HG02763 (cell line): ENCODE measurements around the gene STX8.
"Not testable (repeated sequence)": the region's sequence is repeated elsewhere in the genome, so short reads cannot be mapped to it uniquely, and the experiment has no call there.

Source experiments
- ATAC-seq: cut with Tn5 transposase; IDR thresholded peaks from one replicate; pipeline ENCODE4 v1.9.1; 2021; ENCODE audit warnings: mild to moderate bottlenecking, moderate library complexity; ENCODE audit not compliant: unreplicated experiment

Gene STX8

DNA sequence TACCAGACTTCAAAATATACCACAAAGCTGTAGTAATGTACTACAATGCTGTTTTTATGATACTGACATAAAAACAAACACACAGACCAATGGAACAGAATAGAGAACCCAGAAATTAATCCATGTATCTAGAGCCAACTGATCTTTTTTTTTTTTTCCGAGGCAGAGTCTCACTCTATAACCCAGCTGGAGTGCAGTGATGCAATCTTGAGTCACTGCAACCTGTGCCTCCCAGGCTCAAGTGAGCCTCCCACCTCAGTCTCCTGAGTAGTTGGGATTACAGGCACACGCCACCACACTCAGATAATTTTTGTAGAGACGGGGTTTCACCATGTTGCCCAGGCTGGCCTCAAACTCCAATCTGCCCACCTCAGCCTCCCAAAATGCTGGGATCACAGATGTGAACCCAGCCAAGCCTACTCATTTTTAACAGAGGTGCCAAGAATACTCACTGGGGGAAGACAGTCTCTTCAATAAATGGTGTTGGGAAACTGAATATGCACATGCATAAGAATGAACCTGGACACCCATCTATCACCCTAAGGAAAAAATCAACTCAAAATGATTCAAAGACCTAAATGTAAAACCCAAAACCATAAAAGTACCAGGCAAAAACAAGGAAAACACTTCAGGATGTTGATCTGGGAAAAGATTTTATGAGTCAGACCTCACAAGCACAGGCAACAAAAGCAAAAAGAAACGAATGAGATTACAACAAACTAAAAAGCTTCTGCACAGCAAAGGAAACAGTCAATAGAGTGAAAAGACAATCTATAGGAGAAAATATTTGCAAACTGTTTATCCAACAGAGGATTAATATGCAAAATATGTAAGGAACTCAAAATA, 63.1 kb downstream of the STX8 start:
- no peak for ATAC-seq

DNA sequence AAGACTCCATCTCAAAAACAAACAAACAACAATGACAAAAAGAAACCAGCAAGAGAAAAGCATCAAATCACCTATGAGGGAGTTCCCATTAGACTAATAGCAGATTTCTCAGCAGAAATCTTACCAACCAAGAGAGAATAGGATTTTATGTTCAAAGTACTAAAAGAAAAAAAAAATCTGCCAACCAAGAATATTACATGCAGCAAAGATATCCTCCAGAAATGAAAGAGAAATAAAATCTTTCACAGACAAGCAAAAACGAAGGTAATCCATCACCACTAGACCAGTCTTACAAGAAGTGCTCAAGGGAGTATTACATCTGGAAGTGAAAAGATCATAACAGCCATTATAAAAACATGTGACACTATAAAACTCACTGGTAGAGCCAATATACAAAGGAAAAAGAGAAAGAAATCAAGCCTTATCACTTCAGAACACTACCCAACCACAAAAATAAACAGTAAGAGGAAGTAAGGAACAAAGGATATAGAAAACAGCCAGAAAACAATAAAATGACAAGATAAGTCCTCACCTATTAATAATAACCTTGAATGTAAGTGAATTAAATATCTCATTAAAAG, 66.3 kb downstream of the STX8 start:
- no peak for ATAC-seq

DNA sequence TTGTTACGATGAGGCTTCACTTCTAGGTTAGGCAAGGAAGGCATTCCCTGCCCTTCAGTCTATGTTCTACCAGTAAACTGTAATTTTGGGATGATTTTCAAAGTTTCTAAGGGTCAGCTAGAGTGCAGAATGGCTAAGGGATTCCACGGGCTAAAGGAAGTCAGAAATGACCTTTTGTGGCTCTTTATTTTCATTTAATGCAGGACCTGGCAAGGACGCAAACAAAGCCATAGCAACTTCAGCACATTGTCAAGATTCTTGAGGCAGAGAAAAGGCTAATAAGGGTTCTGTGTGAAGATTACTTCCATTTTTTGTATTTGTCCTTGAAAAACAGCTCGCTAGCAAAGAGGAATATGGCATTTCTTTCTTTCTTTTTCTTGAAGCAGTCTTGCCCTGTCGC, 76.6 kb downstream of the STX8 start:
- ATAC-seq = no peak

DNA sequence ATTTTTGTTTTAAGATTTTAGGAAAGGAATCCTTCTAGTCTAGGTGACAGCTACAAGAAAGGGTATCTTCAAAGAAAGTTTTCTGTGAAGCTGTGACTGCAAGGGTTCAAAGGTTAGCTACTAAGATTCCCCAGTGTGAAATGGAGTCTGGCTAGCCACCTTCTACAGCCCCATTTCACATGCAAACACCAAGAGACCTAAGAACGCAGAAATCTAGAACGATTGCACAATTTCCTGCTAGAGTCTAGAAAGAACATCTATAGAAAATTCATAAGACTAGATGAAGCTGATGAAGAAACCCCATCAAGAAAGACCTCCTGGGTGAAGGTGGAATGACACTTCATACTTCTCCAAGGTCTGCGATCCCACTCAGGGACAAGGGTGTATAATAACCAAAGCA, 77.1 kb downstream of the STX8 start:
- no peak for ATAC-seq

DNA sequence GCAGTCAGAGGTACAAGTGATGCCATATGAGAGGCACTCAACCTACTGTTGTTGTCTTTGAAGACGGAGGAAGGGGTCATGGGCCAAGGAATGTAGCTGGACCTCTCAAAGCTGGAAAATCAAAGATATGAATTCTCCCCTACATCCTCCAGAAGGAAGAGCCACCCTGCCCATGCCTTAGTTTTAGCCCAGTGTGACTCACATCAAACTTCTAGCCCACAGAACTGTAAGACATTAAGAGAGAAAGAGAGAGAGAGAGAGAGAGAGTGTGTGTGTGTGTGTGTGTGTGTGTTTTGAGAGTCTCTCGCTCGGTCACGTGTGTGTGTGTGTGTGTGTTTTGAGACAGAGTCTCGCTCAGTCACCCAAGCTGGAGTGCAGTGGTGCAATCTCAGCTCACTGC, 87.1 kb downstream of the STX8 start:
- no peak for ATAC-seq

DNA sequence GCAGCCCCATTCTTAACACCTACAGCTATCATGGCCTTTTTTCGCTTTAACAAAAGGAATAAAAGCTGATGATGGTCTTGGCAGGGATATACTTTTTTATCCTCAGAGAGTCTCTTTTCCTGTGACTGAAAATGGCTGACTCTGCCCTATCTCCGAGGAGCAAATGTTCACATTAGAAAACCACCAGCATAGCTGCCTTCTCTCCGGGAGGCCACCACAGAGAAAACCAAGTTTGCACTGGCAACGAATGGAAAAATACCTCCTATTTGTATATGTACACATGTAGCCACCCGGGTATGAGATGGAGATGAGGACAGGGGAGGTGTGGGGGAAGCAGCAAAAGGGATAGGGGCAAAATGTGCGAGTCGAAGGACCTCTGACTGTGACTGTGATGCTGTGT, 88.2 kb downstream of the STX8 start:
- ATAC-seq = no peak

DNA sequence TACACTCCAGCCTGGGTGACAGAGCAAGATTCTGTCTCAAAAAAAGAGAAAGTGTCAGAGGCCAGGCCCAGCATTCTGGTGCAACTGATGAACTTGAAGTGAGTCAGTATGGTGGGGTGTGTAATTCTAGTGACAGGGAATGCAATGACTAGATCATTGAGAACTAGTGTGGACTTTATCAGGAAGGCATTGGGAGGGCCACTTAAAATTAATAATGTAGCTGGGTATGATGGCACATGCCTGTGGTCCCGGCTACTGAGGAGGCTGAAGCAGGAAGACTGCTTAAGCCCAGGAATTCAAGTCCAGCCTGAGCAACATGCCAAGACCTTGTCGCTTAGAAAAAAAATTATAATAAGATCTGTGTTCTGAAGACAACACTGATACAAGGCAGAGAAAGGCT, 90.8 kb downstream of the STX8 start:
- ATAC-seq = no peak

DNA sequence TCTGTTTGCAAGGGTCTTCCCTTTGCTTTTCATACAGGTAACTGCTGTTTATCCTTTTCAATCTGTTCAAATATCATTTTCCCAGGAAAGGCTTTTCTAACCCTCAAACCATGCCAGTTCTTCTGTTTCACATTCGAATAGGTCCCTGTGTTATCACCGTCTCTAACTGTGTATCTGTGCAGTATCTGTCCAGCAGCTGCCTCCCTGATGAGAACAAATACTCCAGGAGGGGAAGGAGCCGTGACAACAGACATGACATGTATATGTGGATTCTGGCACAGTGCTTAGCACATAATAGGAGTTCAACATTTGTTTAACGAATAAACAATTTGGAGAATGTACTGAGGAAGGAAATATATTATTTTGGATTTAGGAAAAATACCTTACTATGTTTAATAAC, 95.7 kb downstream of the STX8 start:
- no peak for ATAC-seq

- no peak for ATAC-seq
Measured at GRCh38 chr17:9478889-9479288, 96.7 kb downstream of the STX8 start.

DNA sequence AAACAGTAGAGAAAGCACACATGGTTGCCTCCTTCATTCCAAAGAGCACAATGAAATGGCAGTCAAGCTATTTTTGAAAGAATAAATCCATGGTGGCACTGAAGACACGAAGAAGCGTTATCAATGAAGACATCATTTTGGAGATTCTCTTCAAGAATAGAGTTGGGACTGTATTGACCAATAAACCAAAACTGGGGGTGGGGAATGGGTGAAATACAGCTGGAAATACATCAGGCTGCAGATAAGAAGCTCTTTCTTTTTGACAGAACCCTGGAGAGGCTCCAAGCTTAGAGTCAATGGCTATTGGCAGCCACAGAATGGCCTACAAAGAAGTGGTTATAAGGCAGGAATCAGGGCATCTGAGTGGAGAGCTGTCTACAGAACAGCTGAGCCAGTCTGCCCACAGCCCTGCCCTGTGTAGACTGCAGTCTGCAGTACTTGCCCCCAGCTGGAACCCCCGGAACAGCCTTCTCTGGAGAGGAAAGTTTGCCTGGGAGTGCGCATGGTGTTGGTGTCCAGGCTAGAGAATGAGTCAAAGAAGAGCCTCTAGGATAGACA, 100.4 kb downstream of the STX8 start:
- ATAC-seq = no peak

DNA sequence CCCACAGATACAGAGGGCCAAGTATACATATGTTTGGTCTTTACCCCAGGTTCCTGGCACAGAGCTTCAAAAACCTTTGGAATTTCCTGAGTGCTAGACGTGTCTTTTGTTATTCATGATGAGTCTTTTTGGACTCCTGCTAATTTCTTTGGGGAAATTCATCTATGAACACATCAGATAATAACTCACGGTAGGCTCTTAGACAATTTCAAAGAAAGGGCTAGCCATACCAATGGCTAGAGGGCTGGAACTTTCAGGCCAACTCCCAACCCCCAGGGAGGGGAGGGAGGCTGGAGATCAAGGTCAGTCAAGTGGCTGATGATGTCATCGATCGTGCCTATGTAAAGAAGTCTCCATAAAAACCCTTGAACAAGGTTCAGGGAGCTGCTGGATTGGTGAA, 101.9 kb downstream of the STX8 start:
- ATAC-seq = no peak

DNA sequence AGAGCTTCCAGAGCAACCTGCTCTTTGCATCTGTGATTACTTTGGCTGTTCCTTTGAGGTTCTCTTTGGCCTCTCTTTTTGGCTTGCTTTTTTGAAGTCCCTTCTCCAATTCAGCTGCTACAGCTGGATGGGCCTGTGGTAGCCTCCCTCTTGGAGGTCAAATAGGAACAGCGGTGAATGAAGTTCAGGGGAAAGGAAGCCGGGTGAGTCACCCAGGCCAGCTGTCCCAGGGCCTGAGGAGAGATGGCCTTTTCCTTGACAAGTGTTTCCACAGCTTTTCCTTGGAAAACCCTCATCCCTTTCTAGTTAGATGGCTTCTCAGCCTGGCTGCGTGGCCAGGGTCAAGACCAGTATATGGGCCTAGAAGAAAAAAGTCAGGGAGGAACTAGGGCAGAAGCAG, 103.1 kb downstream of the STX8 start:
- ATAC-seq = no peak

DNA sequence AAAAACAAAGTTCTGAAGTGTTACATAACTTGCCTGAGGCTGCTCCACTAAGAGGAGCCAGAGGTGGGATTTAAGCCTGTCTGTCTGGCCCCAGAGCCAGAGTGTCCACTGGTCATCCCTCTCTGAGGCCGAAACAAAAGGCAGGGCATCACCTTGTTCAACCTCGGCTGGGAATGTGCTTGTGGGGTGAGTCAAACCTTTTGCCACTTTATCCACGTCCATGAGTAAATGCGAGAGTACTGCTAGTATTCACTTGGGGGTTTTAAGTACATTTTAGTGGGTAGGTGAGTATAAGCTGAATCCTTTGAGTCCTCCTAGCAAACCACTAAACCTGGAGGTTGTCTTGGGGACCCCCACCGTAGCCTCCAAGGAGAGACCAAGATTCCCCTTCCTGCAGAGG, 103.5 kb downstream of the STX8 start:
- ATAC-seq = no peak

DNA sequence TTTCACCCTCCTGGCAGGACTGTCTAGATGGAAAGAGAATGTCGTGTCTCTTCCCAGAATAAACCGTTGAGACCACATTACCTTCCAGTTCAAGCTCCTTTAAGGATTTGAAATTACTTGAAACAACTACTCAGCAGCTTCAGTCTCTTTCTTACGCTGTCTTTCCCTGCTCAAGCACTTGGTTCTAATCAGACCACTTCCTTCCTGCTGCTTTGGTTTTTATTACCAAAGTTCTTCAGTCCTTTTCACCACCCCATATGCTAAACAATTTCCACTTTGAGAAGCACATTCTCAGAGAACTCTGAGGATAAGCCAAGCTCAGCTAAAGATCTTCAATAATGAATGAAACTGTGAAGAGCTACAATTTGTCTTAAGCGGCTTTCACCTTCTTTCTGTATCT, 105.4 kb downstream of the STX8 start:
- no peak for ATAC-seq

GRCh38 chr17:9468937-9469336, 106.7 kb downstream of the STX8 start:
- ATAC-seq = no peak

DNA sequence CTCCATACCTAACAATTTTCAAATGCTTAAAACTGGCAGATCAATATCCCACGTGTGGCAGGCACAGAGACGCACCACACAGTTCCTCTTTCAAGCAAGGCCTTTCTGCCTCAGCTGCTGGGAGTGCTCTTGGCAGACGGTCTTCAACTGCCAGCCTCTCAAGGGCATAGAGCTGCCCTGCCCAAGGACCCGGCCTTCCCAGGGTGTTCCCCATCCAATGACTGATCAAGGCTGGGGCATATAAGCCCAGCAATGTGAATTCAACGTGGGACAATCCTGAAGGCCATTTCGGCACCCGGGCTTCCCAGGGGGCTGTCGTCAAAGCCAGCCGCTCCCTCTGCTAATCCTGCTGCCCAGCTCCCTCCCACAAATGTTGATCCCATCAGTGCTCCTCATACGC, 107.1 kb downstream of the STX8 start:
- no peak for ATAC-seq

- no peak for ATAC-seq
Measured at GRCh38 chr17:9467518-9467917, 108.1 kb downstream of the STX8 start.

GRCh38 chr17:9465210-9465921, 110.3 kb downstream of the STX8 start:
- ATAC-seq = no peak

GRCh38 chr17:9457005-9457404, 118.6 kb downstream of the STX8 start:
- ATAC-seq = no peak

DNA sequence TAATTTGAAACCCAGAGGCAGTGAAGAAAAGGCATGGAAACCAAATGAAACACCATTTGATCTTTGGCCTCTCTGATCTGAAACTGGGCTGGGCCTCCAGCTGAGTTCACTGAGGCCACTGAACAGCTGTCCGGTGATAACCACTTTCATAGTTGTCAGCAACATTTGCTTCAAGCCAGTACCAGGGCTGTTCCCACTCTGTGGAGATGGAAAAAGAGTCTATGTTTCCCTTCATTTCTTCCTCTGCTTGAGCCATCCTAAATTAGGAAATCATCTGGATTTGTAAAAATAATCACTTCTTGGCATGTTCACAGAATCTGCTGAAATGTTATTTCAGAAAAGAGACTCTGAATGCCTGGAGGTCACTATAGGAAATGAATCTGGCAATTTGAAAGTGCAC, 119.3 kb downstream of the STX8 start:
- ATAC-seq = no peak

DNA sequence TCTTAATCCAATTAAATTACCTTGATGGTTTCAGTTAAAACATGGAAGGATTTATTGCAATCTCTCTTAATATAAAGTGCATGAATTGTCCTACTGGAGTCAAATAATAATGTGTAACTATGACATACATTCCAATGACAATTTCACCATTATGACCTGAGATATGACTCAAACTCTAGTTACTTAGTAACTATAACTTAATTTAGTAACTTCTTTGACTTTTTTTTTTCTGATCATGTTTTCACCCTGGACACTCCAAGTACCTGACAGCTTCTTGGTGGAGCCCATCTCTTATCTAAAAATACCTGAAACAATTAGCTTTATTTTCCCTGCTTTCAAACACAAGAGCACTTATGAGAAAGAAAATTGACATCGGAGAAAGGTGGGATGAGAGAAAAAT, 123.7 kb downstream of the STX8 start:
- ATAC-seq = no peak

DNA sequence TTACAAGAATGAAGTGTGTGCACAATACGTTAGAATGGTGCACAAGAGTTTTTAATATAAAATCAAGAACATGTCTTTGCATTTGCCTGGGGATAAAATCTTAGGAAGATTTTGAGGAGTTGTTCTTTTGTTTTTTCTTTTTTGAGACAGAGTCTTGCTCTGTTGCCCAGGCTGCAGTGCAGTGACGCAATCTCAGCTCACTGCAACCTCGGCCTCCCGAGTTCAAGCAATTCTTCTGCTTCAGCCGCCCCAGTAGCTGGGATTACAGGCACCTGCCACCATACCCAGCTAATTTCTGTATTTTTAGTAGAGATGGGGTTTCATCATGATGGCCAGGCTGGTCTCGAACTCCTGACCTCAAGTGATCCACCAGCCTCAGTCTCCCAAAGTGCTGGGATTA, 128.3 kb downstream of the STX8 start:
- ATAC-seq = not testable (repeated sequence)
